Measurements from ENCODE around the gene WIPF2. TPM values are rescaled to one million over a fixed set of nuclear protein-coding genes. Genes with fewer than 3 reads are reported as not detected.

Gene WIPF2
- total RNA-seq, 4 donors from 2014 or later, result 9.8 to 13.8 (median 11.2) TPM

GRCh38 chr17:40264458-40265185, 45.5 kb downstream of the WIPF2 start:
- Histone ChIP-seq H3K4me3 (no peak overlapping the region), H3K4me1 (no peaks in the 10 kb centered on the region), H3K9me3 (no peaks in the 10 kb centered on the region), H3K27ac (no peak overlapping the region), H3K36me3 (peaks cover 19 to 100% (median 49%) of the 10 kb centered on the region in 3 donors), H3K27me3 (no peaks in the 10 kb centered on the region)
- DNase-seq, result no peak
- 92 to 95% methylated on average over 10 to 15 of the region's 21 CpGs for WGBS, 2 donors
- no peak for TF ChIP-seq CTCF (IDR thresholded peaks at IDR 0.05)
- no peak for TF ChIP-seq POLR2A (IDR thresholded peaks at IDR 0.05)
- intact Hi-C loops (cut with DNase I), result no loop called here

GRCh38 chr17:40265337-40265736, 46.2 kb downstream of the WIPF2 start:
- H3K27ac ChIP-seq, result no peak overlapping the region
- WGBS, 2 donors, result 86 to 91% methylated on average over 5 of the region's 5 CpGs
- no peaks in the 10 kb centered on the region for H3K27me3 ChIP-seq
- no peaks in the 10 kb centered on the region for H3K4me1 ChIP-seq
- DNase-seq, result no peak
- no peak for TF ChIP-seq POLR2A (IDR thresholded peaks at IDR 0.05)
- TF ChIP-seq CTCF (IDR thresholded peaks at IDR 0.05), result no peak
- intact Hi-C loops (cut with DNase I), result no loop called here
- no peak overlapping the region for H3K4me3 ChIP-seq
- peaks cover 18 to 100% (median 51%) of the 10 kb centered on the region in 3 donors for H3K36me3 ChIP-seq
- H3K9me3 ChIP-seq, result no peaks in the 10 kb centered on the region

DNA sequence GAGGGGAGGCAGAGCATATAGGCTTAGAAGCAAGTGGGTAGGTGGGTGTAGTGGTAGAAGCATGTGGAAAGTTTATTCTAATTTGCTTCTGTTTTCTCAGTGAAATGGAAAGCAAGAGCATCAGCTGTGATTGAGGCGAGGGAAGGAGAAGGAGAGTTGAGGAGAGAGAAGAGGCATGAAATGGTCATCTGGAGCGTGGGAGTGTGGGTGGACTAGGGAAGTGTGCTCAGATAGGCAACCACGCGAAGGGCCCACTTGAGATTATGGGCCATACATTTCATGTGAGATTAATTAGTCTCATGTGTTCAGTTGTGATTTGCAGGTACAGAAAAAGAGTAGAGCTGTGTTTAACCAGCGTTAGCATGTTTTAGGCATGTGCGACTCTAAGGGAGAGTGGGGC, 47.8 kb downstream of the WIPF2 start:
- H3K4me1 ChIP-seq, result no peaks in the 10 kb centered on the region
- H3K4me3 ChIP-seq, result no peak overlapping the region
- intact Hi-C loops (cut with DNase I), result no loop called here
- no peaks in the 10 kb centered on the region for H3K27me3 ChIP-seq
- no peaks in the 10 kb centered on the region for H3K9me3 ChIP-seq
- 92 to 93% methylated on average over 6 of the region's 6 CpGs for WGBS, 2 donors
- DNase-seq, result no peak
- H3K27ac ChIP-seq, result no peak overlapping the region
- no peak for TF ChIP-seq POLR2A (IDR thresholded peaks at IDR 0.05)
- TF ChIP-seq CTCF (IDR thresholded peaks at IDR 0.05), result no peak
- H3K36me3 ChIP-seq, result peaks cover 12 to 100% (median 37%) of the 10 kb centered on the region in 3 donors

GRCh38 chr17:40268141-40268712, 49.1 kb downstream of the WIPF2 start:
- Histone ChIP-seq H3K4me3 (no peak overlapping the region), H3K27ac (no peak overlapping the region), H3K27me3 (no peaks in the 10 kb centered on the region), H3K9me3 (no peaks in the 10 kb centered on the region), H3K36me3 (peaks cover 7 to 100% (median 35%) of the 10 kb centered on the region in 3 donors), H3K4me1 (no peaks in the 10 kb centered on the region)
- TF ChIP-seq POLR2A (IDR thresholded peaks at IDR 0.05) (no peak), CTCF (IDR thresholded peaks at IDR 0.05) (no peak)
- 57 to 91% methylated on average over 2 of the region's 2 CpGs for WGBS, 2 donors
- intact Hi-C loops (cut with DNase I), result no loop called here
- DNase-seq, result no peak

DNA sequence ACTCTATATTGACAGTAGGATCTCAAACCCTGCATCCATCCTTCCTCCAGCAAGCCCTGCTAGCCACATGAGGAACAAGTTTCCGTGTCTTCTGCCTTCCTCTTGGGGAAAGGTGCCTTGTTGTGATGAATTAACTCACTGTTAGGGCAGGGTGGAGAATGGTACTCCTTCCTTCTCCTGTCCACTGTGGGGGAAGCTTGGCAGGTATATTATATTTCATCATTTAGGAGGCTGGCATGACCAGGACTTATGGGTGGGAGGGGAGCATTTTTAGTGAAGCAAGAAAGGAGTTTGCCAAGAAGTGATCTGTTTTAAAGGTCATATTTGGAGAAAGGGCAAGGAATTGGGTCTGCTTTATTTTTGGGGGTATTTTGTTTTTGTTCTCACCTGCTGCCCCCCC, 59.3 kb downstream of the WIPF2 start:
- H3K27ac ChIP-seq, result no peak overlapping the region
- no peaks in the 10 kb centered on the region for H3K9me3 ChIP-seq
- no peak for TF ChIP-seq POLR2A (IDR thresholded peaks at IDR 0.05)
- no peak for TF ChIP-seq CTCF (IDR thresholded peaks at IDR 0.05)
- intact Hi-C loops (cut with DNase I), result no loop called here
- no peak overlapping the region for H3K4me3 ChIP-seq
- 56 to 88% methylated on average over 1 of the region's 1 CpG for WGBS, 2 donors
- H3K4me1 ChIP-seq, result peaks cover 0 to 4% (median 3%) of the 10 kb centered on the region in 3 donors
- DNase-seq, result no peak
- peaks cover 0 to 94% (median 50%) of the 10 kb centered on the region in 3 donors for H3K36me3 ChIP-seq
- no peaks in the 10 kb centered on the region for H3K27me3 ChIP-seq

All from esophagus squamous epithelium (tissue), 5 donors.